HCT116 (cell line): ENCODE data around the gene PANK1. TPM values are rescaled to one million over a fixed set of nuclear protein-coding genes. Genes with fewer than 3 reads are reported as not detected.

Experiments
- ATAC-seq: fragments of 200-7000 bp; cut with Tn5 transposase; 2 replicates; pipeline ENCODE4 v1.9.1; 2020; ENCODE audit warnings: mild to moderate bottlenecking, moderate library complexity
- BruUV-seq: library from RNA; stranded (reverse); fragments of 400-500 nt; replicated peaks from 2 replicates; lab custom pipeline; 2021; lab: Mats Ljungman, UMichigan
- CTCF ChIA-PET: fragments of 300-600 bp; sonication (Branson Sonifier 250); formaldehyde crosslinking; loops from one replicate; lab custom pipeline; 2021; ENCODE audit warnings: antibody characterized with exemption; lab: Charles Lee
- POLR2A ChIA-PET: fragments of 300-600, 350-600 bp; sonication (Branson Sonifier 250); formaldehyde crosslinking; loops from one replicate; lab custom pipeline; 2021; ENCODE audit warnings: antibody characterized with exemption; lab: Charles Lee
- RAD21 ChIA-PET, 2 experiments: fragments of 300-600 bp; sonication (Branson Sonifier 250); formaldehyde crosslinking; loops; one replicate each; lab custom pipeline; 2023; ENCODE audit warnings: low total read pairs in 2 of 2; ENCODE audit not compliant: uncharacterized antibody in 2 of 2, unreplicated experiment in 2 of 2, low non-redundant PET in 1 of 2; lab: Charles Lee
- DNase-seq: peaks from one replicate; pipeline ENCODE4 v3.0.0-alpha.2; 2010; ENCODE audit warnings: low read depth, low spot score
- H2AFZ ChIP-seq: fragments of 200-600 bp; shearing (Covaris generic), sonication (generic); 2 replicates; pipeline ENCODE4 v1.6.1; 2017; ENCODE audit warnings: low read depth, mixed run types, mixed read lengths, antibody characterized with exemption, low read length; ENCODE audit not compliant: poor library complexity, severe bottlenecking
- H3K27ac ChIP-seq: 2 replicates; pipeline ENCODE4 v1.5.1; 2012; ENCODE audit warnings: low read depth, low read length
- H3K27me3 ChIP-seq: fragments of 200-600 bp; sonication (generic); 2 replicates; pipeline ENCODE4 v1.6.1; 2016; ENCODE audit warnings: mixed run types, low read length, mixed read lengths; ENCODE audit not compliant: insufficient read depth
- H3K36me3 ChIP-seq, 2 experiments: fragments of 200-500 bp in 1 of 2; fragments of 200-600 bp in 1 of 2; sonication (Bioruptor generic) in 1 of 2; sonication (generic) in 1 of 2; 2 replicates each; pipeline versions ENCODE4 v1.5.1 to v1.6.1; 2014 to 2016; ENCODE audit warnings: low read length in 2 of 2, inconsistent platforms in 1 of 2, mixed read lengths in 1 of 2, mixed run types in 1 of 2; ENCODE audit not compliant: insufficient read depth in 2 of 2, control insufficient read depth in 1 of 2
- H3K4me1 ChIP-seq, 2 experiments: fragments of 200-600 bp in 1 of 2; sonication (generic) in 1 of 2; 2 replicates each; pipeline versions ENCODE4 v1.5.1 to v1.6.1; 2012 to 2017; ENCODE audit warnings: low read length in 2 of 2, inconsistent platforms in 1 of 2, mild to moderate bottlenecking in 1 of 2, mixed read lengths in 1 of 2, mixed run types in 1 of 2, moderate library complexity in 1 of 2; ENCODE audit not compliant: insufficient read depth in 2 of 2, control insufficient read depth in 1 of 2
- H3K4me2 ChIP-seq: fragments of 200-600 bp; sonication (generic); 2 replicates; pipeline ENCODE4 v1.6.1; 2017; ENCODE audit warnings: mixed run types, low read length, mixed read lengths
- H3K4me3 ChIP-seq, 2 experiments: fragments of 200-600 bp in 1 of 2; sonication (generic) in 1 of 2; replicated peaks in 1 of 2; 2 replicates each; pipeline ENCODE4 v1.5.1; 2011 to 2016; ENCODE audit warnings: low read length in 2 of 2, control low read depth in 1 of 2, low read depth in 1 of 2, mild to moderate bottlenecking in 1 of 2, mixed read lengths in 1 of 2, mixed run types in 1 of 2
- H3K79me2 ChIP-seq: fragments of 200-600 bp; sonication (generic); 2 replicates; pipeline ENCODE4 v1.6.1; 2017; ENCODE audit warnings: mild to moderate bottlenecking, mixed run types, low read length, moderate library complexity, mixed read lengths; ENCODE audit not compliant: insufficient read depth
- H3K9ac ChIP-seq: fragments of 200-600 bp; sonication (generic); 2 replicates; pipeline ENCODE4 v1.6.1; 2016; ENCODE audit warnings: low read length, mixed read lengths
- H3K9me2 ChIP-seq: fragments of 200-600 bp; sonication (generic), shearing (Covaris generic); 2 replicates; pipeline ENCODE4 v1.6.1; 2017; ENCODE audit warnings: mixed run types, mild to moderate bottlenecking, moderate library complexity; ENCODE audit not compliant: insufficient read depth
- H3K9me3 ChIP-seq, 2 experiments: fragments of 200-500 bp in 1 of 2; fragments of 200-600 bp in 1 of 2; sonication (Bioruptor generic) in 1 of 2; sonication (generic) in 1 of 2; 2 replicates each; pipeline ENCODE4 v1.6.1; 2014 to 2017; ENCODE audit warnings: low read length in 2 of 2, mixed read lengths in 2 of 2, inconsistent platforms in 1 of 2, low read depth in 1 of 2, mild to moderate bottlenecking in 1 of 2, mixed run types in 1 of 2, moderate library complexity in 1 of 2; ENCODE audit not compliant: control insufficient read depth in 1 of 2, insufficient read depth in 1 of 2
- H4K20me1 ChIP-seq: fragments of 200-600 bp; sonication (generic), shearing (Covaris generic); 2 replicates; pipeline ENCODE4 v1.6.1; 2017; ENCODE audit warnings: mixed run types, mild to moderate bottlenecking, moderate library complexity; ENCODE audit not compliant: insufficient read depth
- ATF3 ChIP-seq: IDR thresholded peaks from 2 replicates; pipeline ENCODE4 v1.6.1; 2012
- CBX3 ChIP-seq: IDR thresholded peaks from 2 replicates; pipeline ENCODE4 v1.6.1; 2012; ENCODE audit warnings: low read depth
- EGR1 ChIP-seq: IDR thresholded peaks from 2 replicates; pipeline ENCODE4 v1.6.1; 2012; ENCODE audit warnings: low read depth
- ELF1 ChIP-seq: IDR thresholded peaks from 2 replicates; pipeline ENCODE4 v1.6.1; 2012; ENCODE audit warnings: low read depth, borderline replicate concordance
- EZH2phosphoT487 ChIP-seq: fragments of 200-600 bp; IDR thresholded peaks from 2 replicates; pipeline ENCODE4 v1.6.1; 2018; ENCODE audit warnings: antibody characterized with exemption, borderline replicate concordance
- JUND ChIP-seq: IDR thresholded peaks from 2 replicates; pipeline ENCODE4 v1.6.1; 2012
- MAX ChIP-seq: IDR thresholded peaks from 2 replicates; pipeline ENCODE4 v1.6.1; 2012
- POLR2A ChIP-seq: IDR thresholded peaks from 2 replicates; pipeline ENCODE4 v1.7.0; 2011; ENCODE audit warnings: borderline replicate concordance; ENCODE audit not compliant: insufficient read depth, insufficient read length; ENCODE audit errors: extremely low read depth
- POLR2AphosphoS5 ChIP-seq: IDR thresholded peaks from 2 replicates; pipeline ENCODE4 v1.6.1; 2011; ENCODE audit warnings: mild to moderate bottlenecking, low read depth, low read length, moderate library complexity
- RAD21 ChIP-seq: IDR thresholded peaks from 2 replicates; pipeline ENCODE4 v1.6.1; 2012; ENCODE audit warnings: low read depth, mild to moderate bottlenecking
- SIN3A ChIP-seq: IDR thresholded peaks from 2 replicates; pipeline ENCODE4 v1.6.1; 2012; ENCODE audit warnings: low read depth
- SP1 ChIP-seq: IDR thresholded peaks from 2 replicates; pipeline ENCODE4 v1.6.1; 2012; ENCODE audit warnings: low read depth
- SRF ChIP-seq: IDR thresholded peaks from 2 replicates; pipeline ENCODE4 v1.6.1; 2012; ENCODE audit warnings: low read depth
- TCF7L2 ChIP-seq: IDR thresholded peaks from 2 replicates; pipeline ENCODE4 v1.7.0; 2011; ENCODE audit warnings: borderline replicate concordance, inconsistent platforms; ENCODE audit not compliant: insufficient read depth, insufficient read length; ENCODE audit errors: extremely low read depth
- ZBTB33 ChIP-seq: IDR thresholded peaks from 2 replicates; pipeline ENCODE4 v1.6.1; 2011; ENCODE audit warnings: mild to moderate bottlenecking, low read length, moderate library complexity; ENCODE audit not compliant: insufficient replicate concordance; ENCODE audit errors: extremely low read depth
- ZFX ChIP-seq: fragments of 450-650 bp; IDR thresholded peaks from 2 replicates; pipeline ENCODE4 v1.6.1; 2017
- intact Hi-C: fragments of 100-400 bp; cut with micrococcal nuclease; formaldehyde crosslinking; loops from 2 replicates; pipeline ENCODE4 v1.10.0; 2022
- total RNA-seq: library from RNA; stranded (reverse); gene quantifications from one replicate; pipeline ENCODE4 v1.2.1, GENCODE V29; 2021; ENCODE audit not compliant: unreplicated experiment

PANK1 gene
- total RNA-seq, 1 experiment from 2014 or later: 6.4 TPM

GRCh38 chr10:89563861-89564478 lies 81.1 kb downstream of the PANK1 start (continued):
- no peak for TF ChIP-seq ZBTB33
- TF ChIP-seq EGR1: no peak
- no peak for TF ChIP-seq ELF1
- TF ChIP-seq JUND: 0 out of 2 replicates have a peak, but pooled peaks have one; percentile 12

- Histone ChIP-seq H3K36me3 (no peaks in the 10 kb centered on the region), H2AFZ (peak overlapping the region; percentile 12), H3K4me3 (no peak overlapping the region), H3K79me2 (no peaks in the 10 kb centered on the region), H3K27ac (no peak overlapping the region), H3K27me3 (no peaks in the 10 kb centered on the region), H4K20me1 (no peaks in the 10 kb centered on the region), H3K9me3 (no peaks in the 10 kb centered on the region), H3K4me2 (no peak overlapping the region), H3K9ac (no peak overlapping the region), H3K4me1 (no peaks in the 10 kb centered on the region), H3K9me2 (no peaks in the 10 kb centered on the region)
- ATAC-seq: no peak
- TF ChIP-seq SP1 (no peak), RAD21 (no peak), ELF1 (no peak), POLR2AphosphoS5 (no peak), MAX (no peak), ATF3 (no peak), JUND (no peak), EGR1 (no peak), TCF7L2 (no peak), ZFX (no peak), SIN3A (no peak), SRF (no peak), EZH2phosphoT487 (no peak), POLR2A (no peak), CBX3 (no peak)
- intact Hi-C loops: loop anchor here (10.0 kb wide), 1 partner anchor 1301 kb away; no protein-coding TSS in a partner anchor
- no peak for DNase-seq
- ChIA-PET CTCF (interaction anchor here (0.7 to 2.0 kb wide), 4 partner anchors 10 to 296 kb away, joined by 3 to 6 read pairs (median 6); no protein-coding TSS in a partner anchor), POLR2A (no interaction called here), RAD21 (no interaction called here)
- no TSS peak for BruUV-seq
These were observed 81.7 kb downstream of the PANK1 start for GRCh38 chr10:89563311-89563710.
